ENCODE measurements around the gene NMRK1. TPM values are rescaled to one million over a fixed set of nuclear protein-coding genes. Genes with fewer than 3 reads are reported as not detected.
A peak's percentile ranks its signal among the peaks of the same experiment; 100 is the strongest.

NMRK1 gene
- total RNA-seq = 10 to 100 TPM; 15.9 to 16.9 TPM

- POLR2A ChIA-PET = interaction anchor here (1.0 to 2.9 kb wide), 9 partner anchors 9 to 76 kb away, joined by 3 to 23 read pairs (median 3); partner anchors contain the start of gene CARNMT1
- H3K27me3 Mint-ChIP-seq = no peaks in the 10 kb centered on the region
- H3K4me3 Mint-ChIP-seq = peak within 1 kb of the TSS; percentile 94
- no peaks in the 10 kb centered on the region for H3K9me3 Mint-ChIP-seq
- H3K4me1 Mint-ChIP-seq (ENCODE audit: low read depth) = peaks cover 63% of the 10 kb centered on the region
- TF ChIP-seq CTCF (IDR thresholded peaks at IDR 0.05) = no peak
- CTCF ChIA-PET = interaction anchor here (0.7 to 1.8 kb wide), 10 partner anchors 10 to 310 kb away, joined by 3 to 9 read pairs (median 3); partner anchors contain the start of genes C9orf40 and CARNMT1
- DNase-seq (peak; percentile 94), ATAC-seq (peak; percentile 86)
- H3K36me3 Mint-ChIP-seq (ENCODE audit: low read depth) = no peaks in the 10 kb centered on the region
- intact Hi-C loops (cut with micrococcal nuclease) = loop anchor here (2.0 to 5.0 kb wide), 3 partner anchors 59 to 136 kb away; partner anchors contain the start of genes C9orf40 and CARNMT1
- peak within 1 kb of the TSS; percentile 97 for H3K27ac Mint-ChIP-seq
Observed at GRCh38 chr9:75087824-75088645, at the start of gene NMRK1, which contains the start of gene OSTF1. TSS of gene NMRK1 (minus strand) at chr9:75088155. CDS start at chr9:75083115, 5,040 bp downstream. TSS of gene OSTF1 (plus strand) at chr9:75088514. CDS start at chr9:75088693, 179 bp downstream.

GRCh38 chr9:75134495-75134894, 46.5 kb upstream of the NMRK1 start:
- H3K4me1 Mint-ChIP-seq (ENCODE audit: low read depth) = peaks cover 28% of the 10 kb centered on the region
- ChIA-PET CTCF (interaction anchor here (0.7 to 2.1 kb wide), 2 partner anchors 11 to 14 kb away, joined by 3 to 9 read pairs; no protein-coding TSS in a partner anchor), POLR2A (interaction anchor here (1.1 kb wide), 1 partner anchor 13 kb away, joined by 3 read pairs; no protein-coding TSS in a partner anchor)
- no peak overlapping the region for H3K4me3 Mint-ChIP-seq
- no peaks in the 10 kb centered on the region for H3K9me3 Mint-ChIP-seq
- H3K27ac Mint-ChIP-seq = no peak overlapping the region
- H3K27me3 Mint-ChIP-seq = no peaks in the 10 kb centered on the region
- TF ChIP-seq CTCF (IDR thresholded peaks at IDR 0.05) = no peak
- intact Hi-C loops (cut with micrococcal nuclease) = no loop called here
- no peak for DNase-seq
- ATAC-seq = no peak
- peaks cover 49% of the 10 kb centered on the region for H3K36me3 Mint-ChIP-seq (ENCODE audit: low read depth)

GRCh38 chr9:75133396-75133795, 45.4 kb upstream of the NMRK1 start:
- intact Hi-C loops (cut with micrococcal nuclease) = no loop called here

GRCh38 chr9:75132244-75132643, 44.3 kb upstream of the NMRK1 start:
- ChIA-PET CTCF (interaction anchor here (0.9 kb wide), 1 partner anchor 13 kb away, joined by 3 read pairs; no protein-coding TSS in a partner anchor), POLR2A (no interaction called here)
- DNase-seq = no peak
- Mint-ChIP-seq H3K27ac (no peak overlapping the region), H3K4me1 (ENCODE audit: low read depth) (peaks cover 22% of the 10 kb centered on the region), H3K27me3 (no peaks in the 10 kb centered on the region), H3K4me3 (no peak overlapping the region), H3K36me3 (ENCODE audit: low read depth) (peaks cover 42% of the 10 kb centered on the region), H3K9me3 (no peaks in the 10 kb centered on the region)
- no peak for TF ChIP-seq CTCF (IDR thresholded peaks at IDR 0.05)
- intact Hi-C loops (cut with micrococcal nuclease) = no loop called here
- no peak for ATAC-seq

More at GRCh38 chr9:75133396-75133795, 45.4 kb upstream of the NMRK1 start:
- Mint-ChIP-seq H3K4me1 (ENCODE audit: low read depth) (peaks cover 27% of the 10 kb centered on the region), H3K4me3 (no peak overlapping the region), H3K9me3 (no peaks in the 10 kb centered on the region), H3K27me3 (no peaks in the 10 kb centered on the region), H3K27ac (peak overlapping the region; percentile 54), H3K36me3 (ENCODE audit: low read depth) (peaks cover 51% of the 10 kb centered on the region)
- ATAC-seq = no peak
- no peak for TF ChIP-seq CTCF (IDR thresholded peaks at IDR 0.05)
- no peak for DNase-seq
- ChIA-PET CTCF (interaction anchor here (0.9 kb wide), 1 partner anchor 12 kb away, joined by 3 read pairs; no protein-coding TSS in a partner anchor), POLR2A (no interaction called here)

- Mint-ChIP-seq H3K27me3 (no peaks in the 10 kb centered on the region), H3K9me3 (no peaks in the 10 kb centered on the region), H3K27ac (no peak overlapping the region), H3K4me3 (no peak overlapping the region), H3K36me3 (ENCODE audit: low read depth) (peaks cover 36% of the 10 kb centered on the region), H3K4me1 (ENCODE audit: low read depth) (peaks cover 21% of the 10 kb centered on the region)
- DNase-seq (no peak), ATAC-seq (no peak)
- no peak for TF ChIP-seq CTCF (IDR thresholded peaks at IDR 0.05)
- POLR2A ChIA-PET = no interaction called here
- intact Hi-C loops (cut with micrococcal nuclease) = no loop called here
- CTCF ChIA-PET = no interaction called here
Observed at GRCh38 chr9:75131700-75132099, 43.7 kb upstream of the NMRK1 start.

All from activated CD8-positive, alpha-beta T cell treated with anti-CD3 and anti-CD28 coated beads for 36 hours (primary cell).